NCI-H1694 treated with DMSO at 0.1 percent for 48 hours (cell line): Measurements from ENCODE around the gene AHNAK2.

Experiments
- DNase-seq: peaks from one replicate; lab custom pipeline; 2025; lab: John Stamatoyannopoulos, UW

AHNAK2 gene

GRCh38 chr14:104939666-104940410 is 38.3 kb downstream of the AHNAK2 start:
- no peak for DNase-seq

GRCh38 chr14:104938960-104939359 is 39.2 kb downstream of the AHNAK2 start:
- DNase-seq, result no peak

GRCh38 chr14:104938436-104938835 is 39.7 kb downstream of the AHNAK2 start:
- no peak for DNase-seq

- DNase-seq, result no peak
These were observed 40.3 kb downstream of the AHNAK2 start for GRCh38 chr14:104937694-104938365.

GRCh38 chr14:104937161-104937560 is 41.0 kb downstream of the AHNAK2 start:
- DNase-seq, result no peak

GRCh38 chr14:104936361-104937155 is 41.6 kb downstream of the AHNAK2 start:
- DNase-seq, result no peak

- DNase-seq, result no peak
These were observed 42.2 kb downstream of the AHNAK2 start for GRCh38 chr14:104935955-104936354.

GRCh38 chr14:104935026-104935650 is 43.0 kb downstream of the AHNAK2 start:
- peak; percentile 52 for DNase-seq

- DNase-seq, result no peak
These were observed 44.1 kb downstream of the AHNAK2 start for GRCh38 chr14:104933746-104934733.

GRCh38 chr14:104932676-104933631 is 45.2 kb downstream of the AHNAK2 start:
- peak; percentile 91 for DNase-seq

GRCh38 chr14:104931771-104932675 is 46.2 kb downstream of the AHNAK2 start:
- DNase-seq, result no peak

- DNase-seq, result no peak
These were observed 46.8 kb downstream of the AHNAK2 start for GRCh38 chr14:104931304-104931770.

- DNase-seq, result no peak
These were observed 47.5 kb downstream of the AHNAK2 start for GRCh38 chr14:104930526-104931303.

- DNase-seq, result no peak
These were observed 48.6 kb downstream of the AHNAK2 start for GRCh38 chr14:104929268-104930230.

- no peak for DNase-seq
These were observed 49.6 kb downstream of the AHNAK2 start for GRCh38 chr14:104928391-104929133.

- no peak for DNase-seq
These were observed 50.3 kb downstream of the AHNAK2 start for GRCh38 chr14:104927901-104928300.
